AG04450 (cell line): ENCODE data around the gene TENT4B. TPM values are rescaled to one million over a fixed set of nuclear protein-coding genes. Genes with fewer than 3 reads are reported as not detected.

Source experiments
- CTCF ChIA-PET: fragments of 300-600, 350-600 bp; formaldehyde crosslinking; extraction: SDS; loops from one replicate; lab custom pipeline; 2022; ENCODE audit warnings: antibody characterized with exemption, inconsistent platforms; lab: Charles Lee
- POLR2A ChIA-PET: fragments of 350-600 bp; formaldehyde crosslinking; extraction: SDS; loops from one replicate; lab custom pipeline; 2021; ENCODE audit warnings: antibody characterized with exemption, inconsistent platforms; lab: Yijun Ruan, JAX
- DNase-seq: peaks from one replicate; pipeline ENCODE4 v3.0.0-alpha.2; 2011; ENCODE audit warnings: low read depth, low spot score
- H3K27ac ChIP-seq: one replicate; pipeline ENCODE4 v1.5.1; 2012; ENCODE audit warnings: low read depth, low read length, control low read depth
- H3K27me3 ChIP-seq: one replicate; pipeline ENCODE4 v1.6.0; 2012; ENCODE audit warnings: low read length; ENCODE audit not compliant: control insufficient read depth, insufficient read depth
- H3K4me3 ChIP-seq: 2 replicates; pipeline ENCODE4 v1.5.1; 2011; ENCODE audit warnings: mild to moderate bottlenecking, low read depth, low read length, control low read depth
- H3K9me3 ChIP-seq: 2 replicates; pipeline ENCODE4 v1.5.1; 2012; ENCODE audit warnings: low read length; ENCODE audit not compliant: control insufficient read depth, insufficient read depth
- polyA plus RNA-seq: library from polyadenylated mRNA; depleted of rRNA; stranded (reverse); fragments of >200 nt; gene quantifications from 2 replicates; pipeline ENCODE4 v1.2.3, GENCODE V29; 2011
- TF ChIP-seq, protein P1 (sequence below): IDR thresholded peaks from 2 replicates; pipeline ENCODE4 v1.5.1; 2011; ENCODE audit warnings: low read depth, low read length, control low read depth, inconsistent platforms

The TENT4B gene
- polyA plus RNA-seq, 1 experiment = 8.9 TPM

DNA sequence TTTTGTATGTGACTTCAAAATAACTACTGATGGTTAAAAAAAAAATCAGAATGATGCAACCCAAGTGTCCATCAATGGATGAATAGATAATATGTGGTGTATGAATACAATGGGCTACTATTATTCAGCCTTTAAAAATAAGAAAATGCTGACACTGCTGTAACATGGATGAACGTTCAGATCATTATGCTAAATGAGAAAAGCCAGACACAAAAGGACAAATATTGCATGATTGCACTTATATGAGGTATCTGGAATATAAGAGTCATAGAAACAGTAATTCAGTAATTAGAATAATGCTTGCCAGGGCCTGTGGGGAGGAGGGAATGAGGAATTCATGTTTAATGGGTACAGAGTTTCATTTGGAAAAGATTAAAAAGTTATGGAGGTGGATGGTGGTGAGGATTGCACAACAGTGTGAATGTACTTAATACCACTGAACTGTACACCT is 25.4 kb downstream of the TENT4B start:
- no peak for DNase-seq
- no peak overlapping the region for H3K27ac ChIP-seq

DNA sequence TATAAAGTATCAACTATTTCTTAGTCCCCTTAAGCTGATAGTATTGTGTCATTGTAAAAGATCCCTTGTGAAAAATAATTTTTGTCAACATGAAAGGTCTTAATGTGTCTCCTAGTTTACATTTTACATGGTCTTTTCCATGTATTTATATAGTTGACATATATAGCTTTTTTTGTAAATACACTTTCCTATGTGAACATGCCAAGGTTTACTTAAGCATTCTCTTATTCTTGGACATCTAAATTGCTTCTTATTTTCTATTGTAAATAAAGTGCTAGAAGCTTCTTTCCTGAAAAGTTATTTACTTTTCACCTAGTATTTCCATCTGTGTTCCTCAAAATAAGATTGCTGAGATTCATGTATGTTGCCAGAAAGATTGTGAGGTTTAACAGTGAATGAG is 29.3 kb downstream of the TENT4B start:
- TF ChIP-seq, protein P1, sequence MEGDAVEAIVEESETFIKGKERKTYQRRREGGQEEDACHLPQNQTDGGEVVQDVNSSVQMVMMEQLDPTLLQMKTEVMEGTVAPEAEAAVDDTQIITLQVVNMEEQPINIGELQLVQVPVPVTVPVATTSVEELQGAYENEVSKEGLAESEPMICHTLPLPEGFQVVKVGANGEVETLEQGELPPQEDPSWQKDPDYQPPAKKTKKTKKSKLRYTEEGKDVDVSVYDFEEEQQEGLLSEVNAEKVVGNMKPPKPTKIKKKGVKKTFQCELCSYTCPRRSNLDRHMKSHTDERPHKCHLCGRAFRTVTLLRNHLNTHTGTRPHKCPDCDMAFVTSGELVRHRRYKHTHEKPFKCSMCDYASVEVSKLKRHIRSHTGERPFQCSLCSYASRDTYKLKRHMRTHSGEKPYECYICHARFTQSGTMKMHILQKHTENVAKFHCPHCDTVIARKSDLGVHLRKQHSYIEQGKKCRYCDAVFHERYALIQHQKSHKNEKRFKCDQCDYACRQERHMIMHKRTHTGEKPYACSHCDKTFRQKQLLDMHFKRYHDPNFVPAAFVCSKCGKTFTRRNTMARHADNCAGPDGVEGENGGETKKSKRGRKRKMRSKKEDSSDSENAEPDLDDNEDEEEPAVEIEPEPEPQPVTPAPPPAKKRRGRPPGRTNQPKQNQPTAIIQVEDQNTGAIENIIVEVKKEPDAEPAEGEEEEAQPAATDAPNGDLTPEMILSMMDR = no peak
- DNase-seq = no peak
- Histone ChIP-seq H3K9me3 (no peaks in the 10 kb centered on the region), H3K27ac (no peak overlapping the region), H3K27me3 (no peaks in the 10 kb centered on the region), H3K4me3 (no peak overlapping the region)
- POLR2A ChIA-PET = interaction anchor here (0.6 to 0.7 kb wide), 2 partner anchors 22 to 86 kb away, joined by 4 to 6 read pairs; no protein-coding TSS in a partner anchor
- CTCF ChIA-PET = interaction anchor here (0.9 to 1.2 kb wide), 3 partner anchors 16 to 29 kb away, joined by 3 to 7 read pairs (median 4); no protein-coding TSS in a partner anchor

More for the DNA sequence above, 25.4 kb downstream of the TENT4B start:
- TF ChIP-seq, protein P1 = no peak
- no peaks in the 10 kb centered on the region for H3K9me3 ChIP-seq
- ChIA-PET CTCF (no interaction called here), POLR2A (no interaction called here)
- no peaks in the 10 kb centered on the region for H3K27me3 ChIP-seq
- no peak overlapping the region for H3K4me3 ChIP-seq

DNA sequence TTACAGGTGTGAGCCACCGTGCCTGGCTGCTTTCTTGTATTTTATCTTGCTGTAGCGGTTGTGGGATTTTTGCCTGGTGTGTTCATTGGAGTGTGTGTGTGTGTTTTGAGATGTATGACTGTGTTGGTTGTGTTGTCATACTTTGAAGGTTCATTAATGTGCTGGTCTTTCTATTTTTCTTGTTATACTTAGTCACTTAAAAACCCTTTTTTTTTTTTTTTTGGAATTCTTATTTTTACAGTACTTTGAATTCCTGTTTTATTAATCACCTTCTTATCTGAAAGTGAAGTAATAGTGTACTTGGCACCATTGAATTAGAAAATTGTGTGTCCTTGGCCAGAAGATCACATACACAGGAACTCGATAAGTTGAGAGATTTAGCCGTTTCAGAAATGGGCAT is 30.2 kb downstream of the TENT4B start:
- Histone ChIP-seq H3K4me3 (no peak overlapping the region), H3K27ac (no peak overlapping the region), H3K9me3 (no peaks in the 10 kb centered on the region), H3K27me3 (no peaks in the 10 kb centered on the region)
- no peak for DNase-seq
- TF ChIP-seq, protein P1 = no peak
- ChIA-PET CTCF (no interaction called here), POLR2A (no interaction called here)

DNA sequence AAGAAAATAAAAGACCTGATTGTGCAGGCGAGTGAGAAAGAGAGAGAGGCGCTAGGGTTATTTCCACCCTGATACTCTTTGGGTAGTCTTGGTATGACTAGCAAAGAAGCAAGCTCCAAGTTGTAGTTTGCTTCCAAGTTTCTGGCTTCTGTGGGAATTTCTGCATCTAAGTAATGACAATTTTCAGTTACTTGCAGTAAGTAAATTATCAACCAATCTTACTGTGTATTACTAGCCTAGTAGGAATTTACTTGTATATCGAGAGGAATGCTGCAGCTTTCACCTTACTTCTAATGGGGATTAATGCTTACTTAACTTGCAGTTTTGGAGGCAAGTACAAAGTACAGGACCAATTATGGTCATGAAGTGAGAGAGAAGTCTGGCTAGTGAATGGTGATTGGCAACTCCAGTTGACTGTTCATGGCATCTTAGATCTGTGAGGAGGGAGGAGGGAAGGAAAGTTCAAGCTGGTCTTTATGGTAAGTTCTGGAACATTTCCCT is 31.9 kb downstream of the TENT4B start:
- Histone ChIP-seq H3K4me3 (no peak overlapping the region), H3K9me3 (no peaks in the 10 kb centered on the region), H3K27me3 (no peaks in the 10 kb centered on the region), H3K27ac (peak overlapping the region; percentile 25)
- DNase-seq = no peak
- TF ChIP-seq, protein P1 = no peak
- CTCF ChIA-PET = interaction anchor here (1.1 to 2.4 kb wide), 2 partner anchors 26 to 169 kb away, joined by 3 to 8 read pairs; no protein-coding TSS in a partner anchor
- POLR2A ChIA-PET = no interaction called here

DNA sequence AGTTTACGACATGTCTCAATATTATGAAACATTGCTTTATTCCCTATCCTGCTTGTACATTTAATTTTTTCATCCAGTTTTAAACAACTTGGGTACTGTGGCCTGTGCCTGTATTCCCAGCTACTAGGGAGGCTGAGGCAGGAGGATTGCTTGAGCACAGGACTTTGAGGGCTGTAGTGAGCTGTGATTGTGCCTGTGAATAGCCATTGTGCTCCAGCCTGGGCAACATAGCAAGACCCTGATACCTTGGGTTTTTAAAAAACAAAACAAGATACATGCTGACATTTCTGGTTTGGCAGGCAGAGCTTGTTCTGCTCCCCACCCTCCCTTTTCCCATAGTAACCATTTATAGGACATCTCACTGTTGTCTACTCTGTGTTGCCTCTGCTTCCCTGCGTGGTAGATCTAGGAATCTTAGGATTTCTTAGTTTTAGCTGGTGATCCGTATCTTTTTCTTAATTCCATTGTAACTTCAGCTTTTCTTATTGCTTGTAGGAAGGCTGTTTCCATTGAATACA is 35.6 kb downstream of the TENT4B start:
- ChIA-PET POLR2A (no interaction called here), CTCF (interaction anchor here (1.2 to 2.1 kb wide), 2 partner anchors 22 to 163 kb away, joined by 4 to 8 read pairs; partner anchors contain the start of gene CNEP1R1)
- Histone ChIP-seq H3K9me3 (no peaks in the 10 kb centered on the region; the same call in 1 of the 2 replicates), H3K27ac (no peak overlapping the region), H3K4me3 (no peak overlapping the region), H3K27me3 (no peaks in the 10 kb centered on the region)
- no peak for DNase-seq
- TF ChIP-seq, protein P1 = no peak
